Measurements from ENCODE around the gene NAT9.

The NAT9 gene

DNA sequence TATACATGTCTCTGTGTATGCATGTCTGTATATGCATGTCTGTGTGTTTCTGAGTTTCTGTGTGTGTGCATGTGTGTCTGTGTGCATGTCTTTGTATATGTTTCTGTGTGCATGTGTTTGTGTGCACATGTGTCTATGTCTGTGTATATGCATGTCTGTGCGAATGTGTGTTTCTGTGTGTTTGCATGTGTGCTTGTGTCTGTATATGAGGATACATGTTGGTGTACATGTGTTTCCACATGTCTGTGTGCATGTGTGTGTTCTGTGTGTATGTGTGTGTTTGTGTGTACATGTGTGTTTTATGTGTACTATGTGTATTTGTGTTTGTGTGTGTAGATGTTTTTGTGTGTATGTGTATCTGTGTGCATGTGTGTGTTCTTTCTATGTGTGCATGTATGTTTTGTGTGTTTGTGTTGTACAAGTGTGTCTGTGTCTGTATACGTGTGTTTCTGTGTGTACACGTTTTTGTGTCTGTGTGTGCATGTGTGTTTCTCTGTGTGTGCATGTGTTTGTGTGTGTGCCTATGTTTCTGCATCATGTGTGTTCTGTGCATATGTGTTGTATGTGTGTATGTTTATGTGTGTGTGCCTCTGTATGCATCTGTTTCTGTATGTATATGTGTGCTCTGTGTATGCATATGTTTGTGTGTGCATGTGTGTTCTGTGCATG lies 48.0 kb downstream of the NAT9 start:
- DNase-seq: no peak

DNA sequence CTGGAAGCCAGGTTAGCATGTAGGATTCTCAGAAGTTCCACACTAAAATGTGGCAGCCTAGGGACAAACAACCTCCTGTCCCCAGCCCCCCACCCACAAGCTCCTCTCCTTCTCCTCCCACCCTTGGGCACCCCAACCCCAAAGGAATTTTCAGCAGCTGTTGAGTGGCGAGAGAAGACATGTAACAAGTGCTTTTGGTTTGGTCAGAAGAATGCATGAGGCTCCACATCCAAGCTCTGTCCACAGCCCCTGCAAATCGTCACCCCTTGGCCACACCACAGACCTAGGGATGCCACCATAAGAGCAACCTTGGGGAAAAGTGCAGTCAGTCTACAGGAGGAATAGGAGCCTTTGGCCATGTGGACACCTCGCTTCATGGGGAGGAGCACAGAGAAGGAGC lies 51.0 kb downstream of the NAT9 start:
- no peak for DNase-seq

DNA sequence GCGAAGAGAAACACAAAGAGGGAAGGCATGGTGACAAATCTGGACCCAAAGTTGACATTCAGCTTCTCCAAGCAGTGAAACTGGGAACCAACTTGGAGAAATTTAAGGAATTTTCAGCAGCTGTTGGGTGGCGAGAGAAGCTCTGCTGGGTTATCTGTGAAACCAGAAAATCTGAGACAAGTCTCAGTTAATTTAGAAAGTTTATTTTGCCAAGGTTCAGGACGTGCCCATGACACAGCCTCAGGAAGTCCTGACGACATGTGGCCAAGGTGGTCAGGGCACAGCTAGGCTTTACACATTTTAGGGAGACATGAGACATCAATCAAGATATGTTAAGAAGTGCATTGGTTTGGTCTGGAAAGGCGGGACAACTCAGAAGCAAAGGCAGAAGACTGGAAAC lies 52.3 kb downstream of the NAT9 start:
- DNase-seq: no peak

- DNase-seq: no peak
These were observed 53.4 kb downstream of the NAT9 start for GRCh38 chr17:74722782-74723181.
